ENCODE data around the gene JRKL.
"Not testable (repeated sequence)": the region's sequence is repeated elsewhere in the genome, so short reads cannot be mapped to it uniquely, and the experiment has no call there.

The JRKL gene

DNA sequence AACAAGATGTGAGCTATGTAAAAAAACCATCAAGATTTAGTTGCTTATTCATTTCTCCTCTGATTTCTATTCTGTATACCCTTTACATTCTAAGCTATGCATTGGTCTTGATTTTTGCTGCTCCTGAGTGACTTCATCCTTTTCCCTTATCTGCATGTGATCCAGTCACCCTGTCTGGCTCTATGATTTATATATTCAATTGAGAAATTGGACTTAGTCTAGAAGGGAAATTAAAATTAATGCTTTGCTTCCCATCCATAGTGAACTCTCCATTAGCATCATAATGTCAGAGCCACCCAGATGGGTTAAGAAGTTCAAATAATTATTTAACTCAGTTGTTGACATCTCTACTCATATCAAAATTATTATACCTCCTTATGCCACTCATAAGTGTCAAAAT is 5.0 kb downstream of the JRKL start:
- no peak for DNase-seq (ENCODE audit: low spot score)

DNA sequence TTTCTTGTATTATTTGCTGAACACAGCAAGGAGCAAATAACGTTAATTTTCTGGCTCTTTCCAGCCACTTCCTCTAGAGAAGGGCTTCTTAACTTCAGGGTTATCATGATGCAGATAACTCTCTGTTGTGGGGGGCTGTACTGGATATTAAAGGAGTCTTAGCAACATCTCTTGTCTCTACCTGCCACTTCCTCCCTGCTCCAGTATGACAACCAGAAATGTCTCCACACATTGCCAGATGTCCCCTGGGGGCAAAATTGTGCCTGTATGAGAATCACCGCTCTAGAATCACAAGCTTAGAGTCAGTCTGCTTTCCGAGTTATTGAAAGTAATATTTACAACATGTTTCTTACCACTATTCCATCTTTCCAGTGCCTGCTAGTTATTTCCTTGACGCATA is 6.8 kb downstream of the JRKL start:
- DNase-seq (ENCODE audit: low spot score): no peak

DNA sequence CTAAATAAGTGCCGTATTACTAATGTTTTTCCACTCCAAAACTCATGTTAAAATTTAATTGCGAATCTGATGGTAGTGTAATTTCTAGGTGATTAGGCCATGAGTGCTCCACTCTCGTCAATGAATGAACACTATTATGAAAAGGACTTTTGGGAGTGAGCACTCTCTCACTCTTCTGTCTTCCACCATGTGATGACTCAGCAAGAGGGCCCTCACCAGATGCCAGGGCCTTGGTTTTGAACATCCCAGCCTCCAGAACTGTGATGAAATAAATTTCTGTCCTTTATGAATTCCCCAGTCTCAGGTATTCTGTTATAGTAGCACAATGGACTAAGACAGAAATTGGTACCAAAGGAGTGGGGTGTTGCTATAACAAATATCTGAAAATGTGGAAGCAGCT is 8.1 kb downstream of the JRKL start:
- no peak for DNase-seq (ENCODE audit: low spot score)

DNA sequence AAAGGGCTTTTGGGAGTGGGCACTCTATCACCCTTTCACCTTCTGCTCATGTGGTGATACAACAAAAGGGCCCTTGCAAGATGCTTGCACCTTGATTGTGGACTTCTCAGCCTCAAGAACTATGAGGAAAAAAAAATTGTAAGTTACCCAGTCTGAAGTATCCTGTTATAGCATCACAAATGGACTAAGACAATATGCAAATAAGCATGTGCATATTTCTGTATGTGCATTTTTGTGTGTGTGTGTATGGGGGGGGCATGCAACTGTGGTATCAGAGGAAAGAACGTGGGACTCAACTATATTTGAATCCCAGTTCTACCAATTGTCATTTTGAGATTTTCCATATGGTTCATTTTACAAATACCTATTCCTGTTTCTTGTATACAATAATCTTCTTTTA is 10.9 kb downstream of the JRKL start:
- no peak for DNase-seq (ENCODE audit: low spot score)

DNA sequence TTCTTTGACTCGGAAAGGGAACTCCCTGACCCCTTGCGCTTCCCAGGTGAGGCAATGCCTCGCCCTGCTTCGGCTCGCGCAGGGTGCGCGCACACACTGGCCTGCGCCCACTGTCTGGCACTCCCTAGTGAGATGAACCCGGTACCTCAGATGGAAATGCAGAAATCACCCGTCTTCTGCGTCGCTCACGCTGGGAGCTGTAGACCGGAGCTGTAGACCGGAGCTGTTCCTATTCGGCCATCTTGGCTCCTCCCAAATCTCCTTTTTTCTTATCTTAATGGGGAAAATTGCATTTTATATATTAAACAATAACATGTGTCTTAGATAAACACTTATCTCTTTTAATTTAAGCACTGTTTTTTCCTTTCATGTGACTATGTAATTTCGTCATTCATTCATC is 21.6 kb downstream of the JRKL start:
- not testable (repeated sequence) for DNase-seq (ENCODE audit: low spot score)

DNA sequence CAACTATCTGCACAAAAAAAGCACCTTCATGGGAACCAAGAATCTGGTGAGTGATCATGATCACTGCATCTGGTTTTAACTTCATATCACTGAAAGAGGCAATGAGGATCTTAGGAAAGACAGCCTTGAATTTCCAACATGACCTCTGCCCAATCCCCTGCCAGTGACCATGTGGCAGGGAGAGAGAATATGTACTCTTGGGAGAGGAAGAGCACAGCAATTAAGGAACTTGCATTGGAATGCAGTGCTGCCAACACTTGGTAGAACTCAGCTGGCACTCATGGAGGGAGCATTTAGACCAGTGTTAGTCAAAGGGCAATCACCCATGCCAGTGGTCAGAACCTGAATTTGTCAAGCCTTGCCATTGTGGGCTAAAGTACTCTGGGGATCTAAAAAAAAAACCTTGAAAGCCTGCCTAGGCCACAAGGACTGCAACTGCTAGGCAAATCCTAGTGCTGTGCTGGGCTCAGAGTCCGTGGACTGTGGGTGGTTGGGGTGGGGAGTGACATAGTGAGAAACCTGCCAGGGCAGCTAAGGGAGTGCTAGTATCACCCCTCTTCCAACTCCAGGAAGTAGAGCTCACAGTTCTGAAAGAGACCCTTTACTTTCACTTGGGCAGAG is 23.1 kb downstream of the JRKL start:
- DNase-seq (ENCODE audit: low spot score): no peak

DNA sequence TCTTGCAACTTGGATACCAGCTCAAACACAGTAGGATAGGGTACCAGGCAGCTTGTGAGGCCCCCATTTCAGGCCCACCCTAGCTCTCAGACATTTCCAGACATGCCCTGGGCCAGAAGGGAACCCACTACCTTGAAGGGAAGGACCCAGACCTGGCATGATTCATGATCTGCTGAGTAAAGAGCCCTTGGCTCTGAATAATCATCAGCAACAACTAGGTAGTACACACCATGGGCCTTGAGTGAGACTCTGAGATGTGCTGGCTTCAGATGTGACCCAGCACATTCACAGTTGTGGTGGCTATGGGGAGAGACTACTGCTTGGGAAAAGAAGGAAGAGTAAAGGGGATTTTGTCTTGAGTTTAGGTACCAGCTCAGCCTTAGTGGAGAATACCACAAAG is 23.6 kb downstream of the JRKL start:
- no peak for DNase-seq (ENCODE audit: low spot score)

DNA sequence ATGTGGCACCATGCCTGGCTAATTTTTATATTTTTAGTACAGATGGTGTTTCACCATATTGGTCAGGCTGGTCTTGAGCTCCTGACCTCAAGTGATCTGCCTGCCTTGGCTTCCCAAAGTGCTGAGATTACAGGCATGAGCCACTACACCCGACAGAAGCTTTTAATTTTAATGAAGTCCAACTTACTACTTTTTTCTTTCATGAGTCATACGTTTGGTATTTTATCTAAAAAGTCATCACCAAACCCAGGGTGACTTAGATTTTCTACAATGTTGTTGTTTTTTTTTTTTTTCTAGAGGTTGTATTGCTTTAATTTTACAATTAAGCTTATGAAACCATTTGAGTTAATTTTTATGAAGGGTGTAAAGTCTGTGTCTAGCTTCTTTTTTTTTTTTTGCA is 34.9 kb downstream of the JRKL start:
- no peak for DNase-seq (ENCODE audit: low spot score)

DNA sequence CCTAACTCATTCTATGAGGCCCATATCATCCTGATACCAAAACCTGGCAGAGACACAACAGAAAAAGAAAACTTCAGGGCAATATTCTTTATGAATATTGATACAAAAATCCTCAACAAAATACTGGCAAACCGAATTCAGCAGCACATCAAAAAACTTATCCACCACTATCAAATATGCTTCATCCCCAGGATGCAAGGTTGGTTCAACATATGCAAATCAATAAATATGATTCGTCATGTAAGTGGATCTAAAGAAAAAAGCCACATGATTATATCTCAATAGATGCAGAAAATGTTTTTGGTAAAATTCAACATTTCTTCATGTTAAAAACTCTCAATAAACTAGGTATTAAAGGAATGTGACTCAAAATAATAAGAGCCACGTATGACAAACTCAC is 40.9 kb downstream of the JRKL start:
- no peak for DNase-seq (ENCODE audit: low spot score)

DNA sequence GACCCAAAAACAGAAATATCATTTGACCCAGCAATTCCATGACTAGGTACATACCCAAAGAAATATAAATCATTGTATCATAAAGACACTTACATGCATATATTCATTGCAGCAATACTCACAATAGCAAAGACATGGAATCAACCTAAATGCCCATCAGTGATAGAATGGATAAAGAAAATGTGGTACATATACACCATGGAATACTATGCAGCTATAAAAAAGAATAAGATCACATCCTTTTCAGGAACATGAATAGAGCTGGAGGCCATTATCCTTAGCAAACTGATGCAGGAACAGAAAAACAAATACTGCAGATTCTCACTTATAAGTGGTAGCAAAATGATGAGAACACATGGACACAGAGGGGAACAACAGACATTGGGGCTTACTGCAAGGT is 42.8 kb downstream of the JRKL start:
- DNase-seq (ENCODE audit: low spot score): not testable (repeated sequence)
